Testis (tissue), 3 donors: Measurements from ENCODE around the gene INSC. TPM values are rescaled to one million over a fixed set of nuclear protein-coding genes. Genes with fewer than 3 reads are reported as not detected.

Experiments
- DNase-seq: peaks from one replicate; pipeline ENCODE4 v3.0.0-alpha.2; 2019
- H3K27ac ChIP-seq, 2 donors: fragments of 200-600 bp; sonication (generic); one replicate each; pipeline ENCODE4 v1.5.1; 2019
- H3K27me3 ChIP-seq: fragments of 200-600 bp; sonication (generic); one replicate; pipeline ENCODE4 v1.5.1; 2019
- H3K36me3 ChIP-seq: fragments of 200-600 bp; sonication (generic); one replicate; pipeline ENCODE4 v1.5.1; 2017; ENCODE audit warnings: low read depth; ENCODE audit errors: missing control alignments
- H3K4me1 ChIP-seq: fragments of 200-600 bp; sonication (generic); one replicate; pipeline ENCODE4 v1.5.1; 2019
- H3K4me3 ChIP-seq, 2 donors: fragments of 200-600 bp; sonication (generic); one replicate each; pipeline ENCODE4 v1.5.1; 2017 to 2019
- H3K9me3 ChIP-seq: fragments of 200-600 bp; sonication (generic); one replicate; pipeline ENCODE4 v1.5.1; 2017
- CTCF ChIP-seq, 3 experiments: fragments of 450-650 bp in 2 of 3; fragments of 200-600 bp in 1 of 3; sonication (generic) in 1 of 3; IDR thresholded peaks; one replicate each; pipeline ENCODE4 v1.5.1; 2016 to 2019; ENCODE audit warnings: antibody characterized with exemption in 3 of 3, mild to moderate bottlenecking in 2 of 3, moderate library complexity in 1 of 3
- POLR2A ChIP-seq: fragments of 450-650 bp; IDR thresholded peaks from one replicate; pipeline ENCODE4 v1.6.1; 2017; ENCODE audit warnings: antibody characterized with exemption, mild to moderate bottlenecking, moderate library complexity
- WGBS, 2 donors: methylation state at CpG; one replicate each; pipeline ENCODE4 v1.1.5; 2018; 5-methylcytosine and 5-hydroxymethylcytosine counted together
- intact Hi-C: fragments of 100-400 bp; cut with DNase I; formaldehyde crosslinking; loops from one replicate; pipeline ENCODE4 v1.15.1; 2023; ENCODE audit warnings: low total_unique reads
- polyA plus RNA-seq: library from polyadenylated mRNA; stranded (reverse); fragments of 350-450 nt; fragmentation: Illumina TruSeq; extraction: RNeasy Lipid Tissue Mini Kit (QIAGEN cat#74804); gene quantifications from one replicate; pipeline ENCODE4 v1.2.3, GENCODE V29; 2014; ENCODE audit warnings: low read depth, low replicate concordance; ENCODE audit not compliant: insufficient read depth
- total RNA-seq, 2 donors: library from RNA; depleted of rRNA; stranded (reverse); fragments of >200 nt; gene quantifications; one replicate each; pipeline ENCODE4 v1.2.3, GENCODE V29; 2016

The INSC gene
- total and polyA plus RNA-seq, 3 donors from 2014 or later = 2.2 to 2.5 (median 2.2) TPM

GRCh38 chr11:15159085-15159484 lies 44.4 kb downstream of the INSC start:
- H3K36me3 ChIP-seq = no peaks in the 10 kb centered on the region
- TF ChIP-seq POLR2A (no peak), CTCF (IDR thresholded peaks at IDR 0.05) (peak in 1 of 3 experiments; percentile 31)
- intact Hi-C loops = no loop called here
- DNase-seq = no peak
- H3K27me3 ChIP-seq = no peaks in the 10 kb centered on the region
- WGBS, 2 donors = 49 to 72% methylated on average over 2 of the region's 2 CpGs
- no peaks in the 10 kb centered on the region for H3K9me3 ChIP-seq
- no peaks in the 10 kb centered on the region for H3K4me1 ChIP-seq
- H3K27ac ChIP-seq = no peak overlapping the region
- H3K4me3 ChIP-seq = no peak overlapping the region

- Histone ChIP-seq H3K27ac (no peak overlapping the region), H3K9me3 (no peaks in the 10 kb centered on the region), H3K36me3 (no peaks in the 10 kb centered on the region), H3K4me1 (no peaks in the 10 kb centered on the region), H3K27me3 (no peaks in the 10 kb centered on the region), H3K4me3 (no peak overlapping the region)
- intact Hi-C loops = no loop called here
- no peak for TF ChIP-seq POLR2A
- no peak for TF ChIP-seq CTCF (IDR thresholded peaks at IDR 0.05)
- WGBS, 2 donors = 81 to 91% methylated on average over 1 of the region's 1 CpG
- DNase-seq = no peak
Measured at GRCh38 chr11:15161790-15162189, 47.1 kb downstream of the INSC start.

- Histone ChIP-seq H3K9me3 (no peaks in the 10 kb centered on the region), H3K27ac (no peak overlapping the region), H3K4me3 (no peak overlapping the region), H3K4me1 (no peaks in the 10 kb centered on the region), H3K27me3 (no peaks in the 10 kb centered on the region), H3K36me3 (no peaks in the 10 kb centered on the region)
- intact Hi-C loops = no loop called here
- DNase-seq = no peak
- TF ChIP-seq POLR2A = no peak
- TF ChIP-seq CTCF (IDR thresholded peaks at IDR 0.05) = no peak
Measured at GRCh38 chr11:15163136-15163535, 48.4 kb downstream of the INSC start.

- Histone ChIP-seq H3K9me3 (no peaks in the 10 kb centered on the region), H3K27ac (no peak overlapping the region), H3K27me3 (no peaks in the 10 kb centered on the region), H3K36me3 (no peaks in the 10 kb centered on the region), H3K4me3 (no peak overlapping the region), H3K4me1 (no peaks in the 10 kb centered on the region)
- no peak for TF ChIP-seq CTCF (IDR thresholded peaks at IDR 0.05)
- no peak for TF ChIP-seq POLR2A
- DNase-seq = no peak
- intact Hi-C loops = no loop called here
Measured at GRCh38 chr11:15166204-15166603, 51.5 kb downstream of the INSC start.

- no peaks in the 10 kb centered on the region for H3K36me3 ChIP-seq
- TF ChIP-seq POLR2A = no peak
- no peak for TF ChIP-seq CTCF (IDR thresholded peaks at IDR 0.05)
- no peaks in the 10 kb centered on the region for H3K27me3 ChIP-seq
- no peaks in the 10 kb centered on the region for H3K9me3 ChIP-seq
- no peak for DNase-seq
- intact Hi-C loops = no loop called here
- H3K4me3 ChIP-seq = no peak overlapping the region
- H3K4me1 ChIP-seq = no peaks in the 10 kb centered on the region
- no peak overlapping the region for H3K27ac ChIP-seq
- WGBS, 2 donors = 73 to 76% methylated on average over 4 of the region's 4 CpGs
Measured at GRCh38 chr11:15169815-15170551, 55.3 kb downstream of the INSC start.
